ENCODE results near the gene NR1H2. TPM values are rescaled to one million over a fixed set of nuclear protein-coding genes. Genes with fewer than 3 reads are reported as not detected.
"Not testable (repeated sequence)": the region's sequence is repeated elsewhere in the genome, so short reads cannot be mapped to it uniquely, and the experiment has no call there.

NR1H2 gene
- polyA plus RNA-seq, 3 donors, result 77.1 to 111 (median 78.9) TPM

- H3K4me3 ChIP-seq (replicated peaks in 1 of 3; ENCODE audit: low read depth in 2 of 3, low read length in 3 of 3), result peak overlapping the region in 1 of 3 experiments; percentile 73
- Mint-ChIP-seq H3K27ac (peak overlapping the region in 1 of 7 donors; percentile 96), H3K4me1 (peaks cover 61% of the 10 kb centered on the region), H3K27me3 (ENCODE audit: low read depth in 3 of 3) (peaks cover 33 to 43% (median 39%) of the 10 kb centered on the region in 3 donors), H3K36me3 (peaks cover 12% of the 10 kb centered on the region in 2 donors), H3K9me3 (peaks cover 2 to 44% (median 26%) of the 10 kb centered on the region in 7 donors), H3K4me3 (peak overlapping the region in 1 of 2 donors; percentile 76)
- H3K27ac ChIP-seq (ENCODE audit: low read depth in 1 of 2, low read length in 2 of 2), result no peak overlapping the region
- H3K4me1 ChIP-seq (ENCODE audit: control insufficient read depth in 1 of 2, insufficient read depth in 2 of 2, low read length in 2 of 2), result peaks cover 65 to 78% of the 10 kb centered on the region in 2 donors
- H3K9ac ChIP-seq (ENCODE audit: insufficient read depth, low read length, poor library complexity, severe bottlenecking), result no peak overlapping the region
- intact Hi-C loops (cut with micrococcal nuclease), result loop anchor here (1.0 to 10.0 kb wide), 3 partner anchors 55 to 476 kb away; partner anchors contain the start of gene POLD1 (in 1 of the 2)
- peak overlapping the region; percentile 81 for H3K4me2 ChIP-seq (replicated peaks; ENCODE audit: extremely low read depth, low read length, poor library complexity, severe bottlenecking)
- H2AFZ ChIP-seq (ENCODE audit: insufficient read depth, low read depth, low read length, poor library complexity, severe bottlenecking), result no peak overlapping the region
- no peaks in the 10 kb centered on the region for H3K79me2 ChIP-seq (ENCODE audit: insufficient read depth, low read length)
- H3K9me3 ChIP-seq (replicated peaks in 1 of 2; ENCODE audit: control insufficient read depth in 1 of 2, insufficient read depth in 1 of 2, low read length in 2 of 2), result peaks cover 0 to 14% of the 10 kb centered on the region in 2 donors
- no peak for DNase-seq
- under 1% methylated on average over 27 of the region's 40 CpGs for WGBS (ENCODE audit: insufficient coverage)
- TF ChIP-seq CTCF (IDR thresholded peaks at IDR 0.05), result no peak
- peaks cover 19 to 26% of the 10 kb centered on the region in 2 donors for H3K27me3 ChIP-seq (ENCODE audit: control insufficient read depth in 2 of 2, insufficient read depth in 2 of 2, low read length in 2 of 2)
- peaks cover 43% of the 10 kb centered on the region for H4K20me1 ChIP-seq (ENCODE audit: insufficient read depth, low read length)
- H3K36me3 ChIP-seq (replicated peaks in 1 of 2; ENCODE audit: control insufficient read depth in 1 of 2, insufficient read depth in 2 of 2, low read length in 2 of 2), result no peaks in the 10 kb centered on the region
Observed at GRCh38 chr19:50328873-50329145, 47.4 kb upstream of the NR1H2 start.

- intact Hi-C loops (cut with micrococcal nuclease), result loop anchor here (1.0 to 10.0 kb wide), 3 partner anchors 55 to 475 kb away; partner anchors contain the start of gene POLD1 (in 1 of the 2)
- peak within 1 kb of the TSS; percentile 83 for H3K4me2 ChIP-seq (replicated peaks; ENCODE audit: extremely low read depth, low read length, poor library complexity, severe bottlenecking)
- H4K20me1 ChIP-seq (ENCODE audit: insufficient read depth, low read length), result peaks cover 43% of the 10 kb centered on the region
- peak within 1 kb of the TSS; percentile 86 to 96 (median 94) for H3K27ac Mint-ChIP-seq
- H3K27me3 Mint-ChIP-seq (ENCODE audit: low read depth in 3 of 3), result peaks cover 33 to 44% (median 39%) of the 10 kb centered on the region in 3 donors
- peaks cover 70 to 83% of the 10 kb centered on the region in 2 donors for H3K4me1 ChIP-seq (ENCODE audit: control insufficient read depth in 1 of 2, insufficient read depth in 2 of 2, low read length in 2 of 2)
- H3K36me3 Mint-ChIP-seq, result peaks cover 14 to 16% of the 10 kb centered on the region in 2 donors
- peaks cover 0 to 14% of the 10 kb centered on the region in 2 donors for H3K9me3 ChIP-seq (replicated peaks in 1 of 2; ENCODE audit: control insufficient read depth in 1 of 2, insufficient read depth in 1 of 2, low read length in 2 of 2)
- H3K9me3 Mint-ChIP-seq, result peaks cover 2 to 44% (median 26%) of the 10 kb centered on the region in 7 donors
- H3K4me3 ChIP-seq (replicated peaks in 1 of 3; ENCODE audit: low read depth in 2 of 3, low read length in 3 of 3), result peak within 1 kb of the TSS; percentile 47 to 83 (median 52)
- peaks cover 0 to under 1% of the 10 kb centered on the region in 2 donors for H3K36me3 ChIP-seq (replicated peaks in 1 of 2; ENCODE audit: control insufficient read depth in 1 of 2, insufficient read depth in 2 of 2, low read length in 2 of 2)
- peak within 1 kb of the TSS; percentile 76 to 90 for H3K4me3 Mint-ChIP-seq
- peaks cover 66% of the 10 kb centered on the region for H3K4me1 Mint-ChIP-seq
- H2AFZ ChIP-seq (ENCODE audit: insufficient read depth, low read depth, low read length, poor library complexity, severe bottlenecking), result peak within 1 kb of the TSS; percentile 72
- peak; percentile 100 for DNase-seq
- no peak for TF ChIP-seq CTCF (IDR thresholded peaks at IDR 0.05)
- 2% methylated on average over 33 of the region's 43 CpGs for WGBS (ENCODE audit: insufficient coverage)
- H3K27ac ChIP-seq (ENCODE audit: low read depth in 1 of 2, low read length in 2 of 2), result peak within 1 kb of the TSS; percentile 33 to 70
- H3K79me2 ChIP-seq (ENCODE audit: insufficient read depth, low read length), result no peaks in the 10 kb centered on the region
- peaks cover 19 to 26% of the 10 kb centered on the region in 2 donors for H3K27me3 ChIP-seq (ENCODE audit: control insufficient read depth in 2 of 2, insufficient read depth in 2 of 2, low read length in 2 of 2)
- peak within 1 kb of the TSS; percentile 46 for H3K9ac ChIP-seq (ENCODE audit: insufficient read depth, low read length, poor library complexity, severe bottlenecking)
Observed at GRCh38 chr19:50329146-50329925, 46.9 kb upstream of the NR1H2 start, which contains the start of gene KCNC3. Gene KCNC3 (minus strand): TSS chr19:50329377. CDS start chr19:50329082, 295 bp downstream.

GRCh38 chr19:50329926-50330294, 46.3 kb upstream of the NR1H2 start:
- H3K27me3 Mint-ChIP-seq (ENCODE audit: low read depth in 3 of 3), result peaks cover 35 to 39% (median 36%) of the 10 kb centered on the region in 3 donors
- Histone ChIP-seq H3K4me2 (replicated peaks; ENCODE audit: extremely low read depth, low read length, poor library complexity, severe bottlenecking) (peak overlapping the region; percentile 83), H3K27me3 (ENCODE audit: control insufficient read depth in 2 of 2, insufficient read depth in 2 of 2, low read length in 2 of 2) (peaks cover 19 to 26% of the 10 kb centered on the region in 2 donors), H4K20me1 (ENCODE audit: insufficient read depth, low read length) (peaks cover 43% of the 10 kb centered on the region), H3K4me3 (replicated peaks in 1 of 3; ENCODE audit: low read depth in 2 of 3, low read length in 3 of 3) (peak overlapping the region in 2 of 3 experiments; percentile 47 to 83), H3K27ac (ENCODE audit: low read depth in 1 of 2, low read length in 2 of 2) (peak overlapping the region; percentile 33 to 70), H2AFZ (ENCODE audit: insufficient read depth, low read depth, low read length, poor library complexity, severe bottlenecking) (peak overlapping the region; percentile 72), H3K4me1 (ENCODE audit: control insufficient read depth in 1 of 2, insufficient read depth in 2 of 2, low read length in 2 of 2) (peaks cover 73 to 89% of the 10 kb centered on the region in 2 donors), H3K9me3 (replicated peaks in 1 of 2; ENCODE audit: control insufficient read depth in 1 of 2, insufficient read depth in 1 of 2, low read length in 2 of 2) (peaks cover 0 to 14% of the 10 kb centered on the region in 2 donors)
- peaks cover 70% of the 10 kb centered on the region for H3K4me1 Mint-ChIP-seq
- peaks cover 2 to 42% (median 26%) of the 10 kb centered on the region in 7 donors for H3K9me3 Mint-ChIP-seq
- 21% methylated on average over 9 of the region's 18 CpGs for WGBS (ENCODE audit: insufficient coverage)
- peak overlapping the region; percentile 86 to 96 (median 94) for H3K27ac Mint-ChIP-seq
- not testable (repeated sequence) for H3K9ac ChIP-seq (ENCODE audit: insufficient read depth, low read length, poor library complexity, severe bottlenecking); DNase-seq; H3K36me3 ChIP-seq (replicated peaks in 1 of 2; ENCODE audit: control insufficient read depth in 1 of 2, insufficient read depth in 2 of 2, low read length in 2 of 2); H3K79me2 ChIP-seq (ENCODE audit: insufficient read depth, low read length)
- intact Hi-C loops (cut with micrococcal nuclease), result loop anchor here (1.0 to 10.0 kb wide), 4 partner anchors 19 to 475 kb away; partner anchors contain the start of gene POLD1 (in 1 of the 2)
- peaks cover 18 to 22% of the 10 kb centered on the region in 2 donors for H3K36me3 Mint-ChIP-seq
- H3K4me3 Mint-ChIP-seq, result peak overlapping the region; percentile 76 to 90

Measured in CD14-positive monocyte (primary cell).